ENCODE measurements around the gene COG1. TPM values are rescaled to one million over a fixed set of nuclear protein-coding genes. Genes with fewer than 3 reads are reported as not detected.
A peak's percentile ranks its signal among the peaks of the same experiment; 100 is the strongest.

Gene COG1
- total and polyA plus RNA-seq, 2 donors from 2014 or later, result 28.2 to 41.6 TPM

DNA sequence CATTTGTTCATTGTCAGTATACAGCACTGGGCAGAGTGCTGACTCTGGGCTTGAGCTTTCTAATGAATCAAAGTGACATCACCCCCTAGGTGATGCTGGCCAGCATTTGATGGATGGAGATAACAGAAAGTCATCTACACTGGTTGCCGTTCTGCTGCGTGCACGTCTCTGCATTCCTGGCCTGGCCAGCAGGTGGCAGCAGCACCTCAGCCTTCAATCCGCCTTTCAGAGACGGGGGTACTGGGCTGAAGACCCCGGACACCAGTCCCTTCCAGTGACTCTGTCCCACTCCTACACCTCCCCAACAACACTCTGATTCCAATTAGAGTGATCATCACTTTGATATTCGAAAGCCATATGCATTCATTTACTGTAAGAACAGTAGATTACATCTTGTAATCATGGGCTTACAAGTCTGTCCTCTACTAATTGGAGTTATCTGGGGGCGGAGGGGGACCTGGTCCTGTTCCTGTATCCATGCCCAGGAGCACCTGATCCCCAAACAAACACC is 62.9 kb downstream of the COG1 start:
- H3K9ac ChIP-seq (ENCODE audit: low read length in 3 of 3), result no peak overlapping the region
- TF ChIP-seq, protein P1, sequence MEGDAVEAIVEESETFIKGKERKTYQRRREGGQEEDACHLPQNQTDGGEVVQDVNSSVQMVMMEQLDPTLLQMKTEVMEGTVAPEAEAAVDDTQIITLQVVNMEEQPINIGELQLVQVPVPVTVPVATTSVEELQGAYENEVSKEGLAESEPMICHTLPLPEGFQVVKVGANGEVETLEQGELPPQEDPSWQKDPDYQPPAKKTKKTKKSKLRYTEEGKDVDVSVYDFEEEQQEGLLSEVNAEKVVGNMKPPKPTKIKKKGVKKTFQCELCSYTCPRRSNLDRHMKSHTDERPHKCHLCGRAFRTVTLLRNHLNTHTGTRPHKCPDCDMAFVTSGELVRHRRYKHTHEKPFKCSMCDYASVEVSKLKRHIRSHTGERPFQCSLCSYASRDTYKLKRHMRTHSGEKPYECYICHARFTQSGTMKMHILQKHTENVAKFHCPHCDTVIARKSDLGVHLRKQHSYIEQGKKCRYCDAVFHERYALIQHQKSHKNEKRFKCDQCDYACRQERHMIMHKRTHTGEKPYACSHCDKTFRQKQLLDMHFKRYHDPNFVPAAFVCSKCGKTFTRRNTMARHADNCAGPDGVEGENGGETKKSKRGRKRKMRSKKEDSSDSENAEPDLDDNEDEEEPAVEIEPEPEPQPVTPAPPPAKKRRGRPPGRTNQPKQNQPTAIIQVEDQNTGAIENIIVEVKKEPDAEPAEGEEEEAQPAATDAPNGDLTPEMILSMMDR (IDR thresholded peaks at IDR 0.05; ENCODE audit: borderline replicate concordance, extremely low read depth, insufficient read depth), result peak; percentile 97
- intact Hi-C loops (cut with DNase I), result no loop called here
- FAIRE-seq, result no peak
- DNase-seq, result peak in 4 of 5 donors; percentile 51 to 76 (median 63)
- H3K9me3 ChIP-seq (ENCODE audit: control insufficient read depth in 2 of 3, insufficient read depth in 1 of 3, low read length in 3 of 3), result no peaks in the 10 kb centered on the region
- no peaks in the 10 kb centered on the region for H3K4me1 ChIP-seq (ENCODE audit: control insufficient read depth in 2 of 3, insufficient read depth in 2 of 3, low read depth in 1 of 3, low read length in 3 of 3)
- H3K36me3 ChIP-seq (ENCODE audit: control insufficient read depth in 2 of 3, insufficient read depth in 3 of 3, low read length in 3 of 3), result no peaks in the 10 kb centered on the region
- H3K27ac ChIP-seq (ENCODE audit: low read depth in 2 of 2, low read length in 2 of 2), result no peak overlapping the region
- no peak overlapping the region for H3K4me3 ChIP-seq (ENCODE audit: low read length in 3 of 3)
- H3K27me3 ChIP-seq (ENCODE audit: control insufficient read depth, insufficient read depth, low read length), result no peaks in the 10 kb centered on the region

DNA sequence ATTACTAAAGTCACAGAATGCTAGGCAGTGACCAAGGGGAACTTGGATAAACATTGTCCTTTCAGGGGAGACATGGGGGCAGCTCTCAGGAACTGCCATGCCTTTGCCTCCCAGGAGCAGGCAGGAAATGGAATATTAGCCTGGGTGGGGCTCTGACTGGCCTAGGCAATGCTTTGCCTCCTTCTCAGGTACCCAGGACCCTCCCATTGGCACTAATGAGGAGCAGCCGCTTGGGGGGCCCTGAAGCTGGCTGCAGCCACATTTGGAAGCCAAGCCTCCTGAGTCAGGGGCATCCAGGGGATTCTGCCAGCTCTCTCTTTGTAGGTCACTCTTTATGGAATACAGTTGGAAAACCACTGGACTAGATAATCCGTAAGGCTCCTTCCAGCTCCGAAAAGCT is 63.4 kb downstream of the COG1 start:
- intact Hi-C loops (cut with DNase I), result no loop called here
- H3K27me3 ChIP-seq (ENCODE audit: control insufficient read depth, insufficient read depth, low read length), result no peaks in the 10 kb centered on the region
- no peaks in the 10 kb centered on the region for H3K4me1 ChIP-seq (ENCODE audit: control insufficient read depth in 2 of 3, insufficient read depth in 2 of 3, low read depth in 1 of 3, low read length in 3 of 3)
- no peak overlapping the region for H3K4me3 ChIP-seq (ENCODE audit: low read length in 3 of 3)
- FAIRE-seq (no peak), DNase-seq (peak in 2 of 5 donors; percentile 33 to 36)
- TF ChIP-seq, protein P1 (IDR thresholded peaks at IDR 0.05; ENCODE audit: borderline replicate concordance, extremely low read depth, insufficient read depth), result no peak
- no peaks in the 10 kb centered on the region for H3K36me3 ChIP-seq (ENCODE audit: control insufficient read depth in 2 of 3, insufficient read depth in 3 of 3, low read length in 3 of 3)
- no peak overlapping the region for H3K9ac ChIP-seq (ENCODE audit: low read length in 3 of 3)
- no peaks in the 10 kb centered on the region for H3K9me3 ChIP-seq (ENCODE audit: control insufficient read depth in 2 of 3, insufficient read depth in 1 of 3, low read length in 3 of 3)
- no peak overlapping the region for H3K27ac ChIP-seq (ENCODE audit: low read depth in 2 of 2, low read length in 2 of 2)

DNA sequence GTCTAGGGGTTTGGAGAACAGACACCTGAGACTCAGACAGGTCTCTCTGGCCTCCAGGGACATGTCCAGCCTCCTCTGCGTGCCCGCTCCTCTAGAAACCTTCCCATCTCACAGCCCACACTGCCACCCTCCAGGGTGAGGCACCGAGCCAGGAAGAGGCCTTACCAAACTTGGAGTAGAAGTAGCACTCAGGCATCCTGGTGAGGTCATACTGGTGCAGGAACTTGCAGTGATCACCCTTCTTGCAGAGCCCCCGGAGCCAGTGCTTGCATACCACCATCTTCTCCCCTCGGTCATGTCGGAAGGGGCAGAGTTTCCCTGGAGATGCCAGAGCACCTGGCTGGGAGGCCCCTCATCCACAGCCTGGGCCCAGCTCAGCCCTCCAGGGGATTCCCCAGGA is 64.7 kb downstream of the COG1 start:
- no peak overlapping the region for H3K4me3 ChIP-seq (ENCODE audit: low read length in 3 of 3)
- intact Hi-C loops (cut with DNase I), result no loop called here
- DNase-seq, result no peak
- H3K4me1 ChIP-seq (ENCODE audit: control insufficient read depth in 2 of 3, insufficient read depth in 2 of 3, low read depth in 1 of 3, low read length in 3 of 3), result no peaks in the 10 kb centered on the region
- TF ChIP-seq, protein P1 (IDR thresholded peaks at IDR 0.05; ENCODE audit: borderline replicate concordance, extremely low read depth, insufficient read depth), result no peak
- H3K9ac ChIP-seq (ENCODE audit: low read length in 3 of 3), result no peak overlapping the region
- no peak overlapping the region for H3K27ac ChIP-seq (ENCODE audit: low read depth in 2 of 2, low read length in 2 of 2)
- no peaks in the 10 kb centered on the region for H3K27me3 ChIP-seq (ENCODE audit: control insufficient read depth, insufficient read depth, low read length)
- H3K9me3 ChIP-seq (ENCODE audit: control insufficient read depth in 2 of 3, insufficient read depth in 1 of 3, low read length in 3 of 3), result no peaks in the 10 kb centered on the region
- H3K36me3 ChIP-seq (ENCODE audit: control insufficient read depth in 2 of 3, insufficient read depth in 3 of 3, low read length in 3 of 3), result no peaks in the 10 kb centered on the region
- no peak for FAIRE-seq

Other genes starting within 250 kb of the COG1 start
- 37.2 TPM for gene SLC39A11, start 100.4 kb upstream of the COG1 start, total RNA-seq
- 19.7 TPM for gene SLC39A11, start 100.4 kb upstream of the COG1 start, polyA plus RNA-seq (ENCODE audit: insufficient read depth, low read depth, low replicate concordance)
- gene SSTR2, start 28.0 kb upstream of the COG1 start, total RNA-seq, result 2.1 TPM
- gene SSTR2, start 28.0 kb upstream of the COG1 start, polyA plus RNA-seq (ENCODE audit: insufficient read depth, low read depth, low replicate concordance), result 5.3 TPM
- gene CPSF4L, start 68.8 kb downstream of the COG1 start, total RNA-seq, result not detected
- not detected for gene CPSF4L, start 68.8 kb downstream of the COG1 start, polyA plus RNA-seq (ENCODE audit: insufficient read depth, low read depth, low replicate concordance)
- gene CDC42EP4, start 118.9 kb downstream of the COG1 start, total RNA-seq, result 76.9 TPM
- 26.2 TPM for gene CDC42EP4, start 118.9 kb downstream of the COG1 start, polyA plus RNA-seq (ENCODE audit: insufficient read depth, low read depth, low replicate concordance)

Data from kidney (tissue), 14 donors.